ENCODE measurements around the gene IGFBP3.

The IGFBP3 gene

GRCh38 chr7:45872116-45873034, 48.7 kb downstream of the IGFBP3 start:
- DNase-seq: no peak

- no peak for DNase-seq
These were observed 51.6 kb downstream of the IGFBP3 start for GRCh38 chr7:45869426-45869825.

- no peak for DNase-seq
These were observed 53.6 kb downstream of the IGFBP3 start for GRCh38 chr7:45867471-45867870.

- DNase-seq: no peak
These were observed 55.3 kb downstream of the IGFBP3 start for GRCh38 chr7:45865594-45866410.

GRCh38 chr7:45863715-45864114, 57.4 kb downstream of the IGFBP3 start:
- no peak for DNase-seq

Measured in stimulated activated CD4-positive, alpha-beta T cell treated with anti-CD3 and anti-CD28 coated beads, Interleukin-15, amount 100 ng/mL, for 24 hours (primary cell).